ENCODE measurements around the gene TP63.

Gene TP63

DNA sequence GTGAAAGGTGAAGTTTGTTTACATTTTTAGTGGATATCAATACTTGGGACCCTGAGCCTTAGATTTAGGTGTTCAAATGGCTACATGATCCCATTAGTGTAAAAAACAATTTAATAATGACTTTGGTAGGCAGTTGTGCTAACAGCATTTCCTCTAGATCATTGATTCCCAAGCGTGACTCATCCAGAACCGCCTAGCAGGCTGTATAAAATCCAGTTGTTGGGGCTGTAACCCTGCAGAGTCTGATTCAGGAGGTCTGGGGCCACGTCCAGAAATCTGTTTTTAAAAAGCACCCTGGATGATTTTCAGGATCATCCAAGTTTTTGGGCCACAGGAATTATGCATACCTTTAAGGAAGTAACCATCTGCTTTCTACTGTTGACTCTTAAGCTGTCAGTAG, 156.4 kb downstream of the TP63 start:
- Histone ChIP-seq H3K27ac (ENCODE audit: low read depth, low read length, poor library complexity, severe bottlenecking) (no peak overlapping the region), H3K4me2 (ENCODE audit: low read length) (no peak overlapping the region), H2AFZ (ENCODE audit: low read length) (no peak overlapping the region), H3K79me2 (ENCODE audit: insufficient read depth, low read length) (no peaks in the 10 kb centered on the region), H3F3A (ENCODE audit: insufficient read depth, low read length) (no peaks in the 10 kb centered on the region), H3K9me3 (ENCODE audit: low read length) (no peaks in the 10 kb centered on the region), H3K27me3 (ENCODE audit: insufficient read depth, low read length) (no peaks in the 10 kb centered on the region), H3K36me3 (ENCODE audit: insufficient read depth, low read length) (no peaks in the 10 kb centered on the region), H3K9ac (ENCODE audit: low read length) (no peak overlapping the region), H4K20me1 (ENCODE audit: insufficient read depth, low read length) (no peaks in the 10 kb centered on the region), H3K4me1 (ENCODE audit: insufficient read depth, low read length, severe bottlenecking) (peaks cover 7% of the 10 kb centered on the region), H3K9me2 (ENCODE audit: low read depth, low read length) (no peaks in the 10 kb centered on the region), H3K4me3 (ENCODE audit: low read depth, low read length, poor library complexity, severe bottlenecking) (no peak overlapping the region)
- TF ChIP-seq EZH2 (IDR thresholded peaks at IDR 0.05; ENCODE audit: borderline replicate concordance, low read length) (no peak), CTCF (IDR thresholded peaks at IDR 0.05; ENCODE audit: low read length) (no peak)

GRCh38 chr3:189789432-189789831, 158.2 kb downstream of the TP63 start:
- Histone ChIP-seq H3K9ac (ENCODE audit: low read length) (no peak overlapping the region), H2AFZ (ENCODE audit: low read length) (no peak overlapping the region), H3K4me3 (ENCODE audit: low read depth, low read length, poor library complexity, severe bottlenecking) (no peak overlapping the region), H3K9me2 (ENCODE audit: low read depth, low read length) (no peaks in the 10 kb centered on the region), H3F3A (ENCODE audit: insufficient read depth, low read length) (no peaks in the 10 kb centered on the region), H3K4me2 (ENCODE audit: low read length) (no peak overlapping the region), H3K27me3 (ENCODE audit: insufficient read depth, low read length) (no peaks in the 10 kb centered on the region), H4K20me1 (ENCODE audit: insufficient read depth, low read length) (no peaks in the 10 kb centered on the region), H3K4me1 (ENCODE audit: insufficient read depth, low read length, severe bottlenecking) (peaks cover 4% of the 10 kb centered on the region), H3K79me2 (ENCODE audit: insufficient read depth, low read length) (no peaks in the 10 kb centered on the region), H3K36me3 (ENCODE audit: insufficient read depth, low read length) (no peaks in the 10 kb centered on the region), H3K27ac (ENCODE audit: low read depth, low read length, poor library complexity, severe bottlenecking) (no peak overlapping the region), H3K9me3 (ENCODE audit: low read length) (no peaks in the 10 kb centered on the region)
- no peak for TF ChIP-seq CTCF (IDR thresholded peaks at IDR 0.05; ENCODE audit: low read length)
- TF ChIP-seq EZH2 (IDR thresholded peaks at IDR 0.05; ENCODE audit: borderline replicate concordance, low read length), result no peak

GRCh38 chr3:189790658-189791057, 159.5 kb downstream of the TP63 start:
- Histone ChIP-seq H3K4me2 (ENCODE audit: low read length) (no peak overlapping the region), H3K4me3 (ENCODE audit: low read depth, low read length, poor library complexity, severe bottlenecking) (no peak overlapping the region), H3K79me2 (ENCODE audit: insufficient read depth, low read length) (no peaks in the 10 kb centered on the region), H3K27me3 (ENCODE audit: insufficient read depth, low read length) (no peaks in the 10 kb centered on the region), H3K9ac (ENCODE audit: low read length) (no peak overlapping the region), H3K36me3 (ENCODE audit: insufficient read depth, low read length) (no peaks in the 10 kb centered on the region), H4K20me1 (ENCODE audit: insufficient read depth, low read length) (no peaks in the 10 kb centered on the region), H3K27ac (ENCODE audit: low read depth, low read length, poor library complexity, severe bottlenecking) (no peak overlapping the region), H3F3A (ENCODE audit: insufficient read depth, low read length) (no peaks in the 10 kb centered on the region), H3K9me2 (ENCODE audit: low read depth, low read length) (no peaks in the 10 kb centered on the region), H3K4me1 (ENCODE audit: insufficient read depth, low read length, severe bottlenecking) (no peaks in the 10 kb centered on the region), H2AFZ (ENCODE audit: low read length) (no peak overlapping the region), H3K9me3 (ENCODE audit: low read length) (no peaks in the 10 kb centered on the region)
- TF ChIP-seq CTCF (IDR thresholded peaks at IDR 0.05; ENCODE audit: low read length) (no peak), EZH2 (IDR thresholded peaks at IDR 0.05; ENCODE audit: borderline replicate concordance, low read length) (no peak)
